ENCODE data around the gene CHST12. TPM values are rescaled to one million over a fixed set of nuclear protein-coding genes. Genes with fewer than 3 reads are reported as not detected.

The CHST12 gene
- total and polyA plus RNA-seq, 10 of the 15 experiments (the other 5 are each of a cell fraction or from before 2014, with no cell fraction given), result 0.05 to 14.2 (median 3.3) TPM

DNA sequence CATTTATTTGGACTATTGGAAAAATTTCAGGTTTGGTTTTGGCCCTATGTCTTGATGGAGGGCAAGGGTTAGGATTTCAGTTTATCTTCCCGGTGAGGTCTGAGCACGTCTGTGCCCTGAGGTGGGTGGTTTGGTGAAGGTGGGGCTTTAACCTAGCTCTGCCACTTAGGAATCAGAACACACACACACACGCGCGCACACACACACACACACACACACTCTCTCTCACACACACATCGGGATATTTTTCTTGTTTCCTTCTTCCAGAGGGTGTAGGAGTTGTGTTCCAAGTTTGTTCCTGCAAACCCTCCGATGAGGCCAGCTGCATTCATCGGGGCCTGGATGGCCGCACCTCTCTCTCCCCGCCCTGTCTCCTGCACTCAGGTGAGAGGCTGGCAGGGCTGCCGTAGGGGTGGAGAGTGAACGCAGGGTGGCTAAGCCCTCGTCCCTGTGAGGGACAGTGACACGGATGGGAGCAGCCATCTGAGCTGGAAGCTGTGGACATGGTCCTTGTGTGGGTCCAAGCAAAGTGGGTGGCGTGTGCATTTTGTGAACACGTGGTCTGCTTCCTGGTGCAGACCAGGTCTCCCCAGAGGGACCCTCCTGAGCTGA lies 34.2 kb downstream of the CHST12 start (continued):
- TF ChIP-seq, protein P1, sequence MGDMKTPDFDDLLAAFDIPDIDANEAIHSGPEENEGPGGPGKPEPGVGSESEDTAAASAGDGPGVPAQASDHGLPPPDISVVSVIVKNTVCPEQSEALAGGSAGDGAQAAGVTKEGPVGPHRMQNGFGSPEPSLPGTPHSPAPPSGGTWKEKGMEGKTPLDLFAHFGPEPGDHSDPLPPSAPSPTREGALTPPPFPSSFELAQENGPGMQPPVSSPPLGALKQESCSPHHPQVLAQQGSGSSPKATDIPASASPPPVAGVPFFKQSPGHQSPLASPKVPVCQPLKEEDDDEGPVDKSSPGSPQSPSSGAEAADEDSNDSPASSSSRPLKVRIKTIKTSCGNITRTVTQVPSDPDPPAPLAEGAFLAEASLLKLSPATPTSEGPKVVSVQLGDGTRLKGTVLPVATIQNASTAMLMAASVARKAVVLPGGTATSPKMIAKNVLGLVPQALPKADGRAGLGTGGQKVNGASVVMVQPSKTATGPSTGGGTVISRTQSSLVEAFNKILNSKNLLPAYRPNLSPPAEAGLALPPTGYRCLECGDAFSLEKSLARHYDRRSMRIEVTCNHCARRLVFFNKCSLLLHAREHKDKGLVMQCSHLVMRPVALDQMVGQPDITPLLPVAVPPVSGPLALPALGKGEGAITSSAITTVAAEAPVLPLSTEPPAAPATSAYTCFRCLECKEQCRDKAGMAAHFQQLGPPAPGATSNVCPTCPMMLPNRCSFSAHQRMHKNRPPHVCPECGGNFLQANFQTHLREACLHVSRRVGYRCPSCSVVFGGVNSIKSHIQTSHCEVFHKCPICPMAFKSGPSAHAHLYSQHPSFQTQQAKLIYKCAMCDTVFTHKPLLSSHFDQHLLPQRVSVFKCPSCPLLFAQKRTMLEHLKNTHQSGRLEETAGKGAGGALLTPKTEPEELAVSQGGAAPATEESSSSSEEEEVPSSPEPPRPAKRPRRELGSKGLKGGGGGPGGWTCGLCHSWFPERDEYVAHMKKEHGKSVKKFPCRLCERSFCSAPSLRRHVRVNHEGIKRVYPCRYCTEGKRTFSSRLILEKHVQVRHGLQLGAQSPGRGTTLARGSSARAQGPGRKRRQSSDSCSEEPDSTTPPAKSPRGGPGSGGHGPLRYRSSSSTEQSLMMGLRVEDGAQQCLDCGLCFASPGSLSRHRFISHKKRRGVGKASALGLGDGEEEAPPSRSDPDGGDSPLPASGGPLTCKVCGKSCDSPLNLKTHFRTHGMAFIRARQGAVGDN (IDR thresholded peaks at IDR 0.05), result no peak

DNA sequence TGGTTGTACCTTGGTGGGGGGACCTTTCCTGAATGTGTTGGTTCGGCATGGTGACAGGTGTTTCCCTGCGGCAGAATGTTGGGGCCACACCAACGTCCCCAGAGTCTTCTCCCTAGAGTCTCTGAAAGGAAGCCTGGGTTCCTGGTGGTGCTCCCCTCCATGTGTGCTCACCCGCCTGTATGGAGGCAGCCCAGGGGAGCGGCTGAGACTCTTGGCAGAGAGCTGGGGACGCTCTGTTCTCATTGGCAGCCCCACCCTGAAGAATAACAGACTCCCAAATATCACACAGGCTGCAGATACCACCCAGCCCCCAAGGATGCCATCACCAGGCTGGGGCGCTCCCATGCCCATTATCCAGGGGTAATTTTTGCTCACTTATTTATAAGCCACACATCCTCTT lies 34.8 kb downstream of the CHST12 start:
- no peaks in the 10 kb centered on the region for H3K4me1 ChIP-seq (ENCODE audit: control insufficient read depth, insufficient read depth, low read length)
- POLR2A ChIA-PET, result interaction anchor here (0.9 kb wide), 1 partner anchor 20 kb away, joined by 3 read pairs; no protein-coding TSS in a partner anchor
- CTCF ChIA-PET, result interaction anchor here (0.6 to 1.4 kb wide), 2 partner anchors 22 to 31 kb away, joined by 3 read pairs; no protein-coding TSS in a partner anchor
- TF ChIP-seq POU2F2 (IDR thresholded peaks at IDR 0.05; ENCODE audit: borderline replicate concordance, low read depth, low read length), result no peak
- TF ChIP-seq, protein P2, sequence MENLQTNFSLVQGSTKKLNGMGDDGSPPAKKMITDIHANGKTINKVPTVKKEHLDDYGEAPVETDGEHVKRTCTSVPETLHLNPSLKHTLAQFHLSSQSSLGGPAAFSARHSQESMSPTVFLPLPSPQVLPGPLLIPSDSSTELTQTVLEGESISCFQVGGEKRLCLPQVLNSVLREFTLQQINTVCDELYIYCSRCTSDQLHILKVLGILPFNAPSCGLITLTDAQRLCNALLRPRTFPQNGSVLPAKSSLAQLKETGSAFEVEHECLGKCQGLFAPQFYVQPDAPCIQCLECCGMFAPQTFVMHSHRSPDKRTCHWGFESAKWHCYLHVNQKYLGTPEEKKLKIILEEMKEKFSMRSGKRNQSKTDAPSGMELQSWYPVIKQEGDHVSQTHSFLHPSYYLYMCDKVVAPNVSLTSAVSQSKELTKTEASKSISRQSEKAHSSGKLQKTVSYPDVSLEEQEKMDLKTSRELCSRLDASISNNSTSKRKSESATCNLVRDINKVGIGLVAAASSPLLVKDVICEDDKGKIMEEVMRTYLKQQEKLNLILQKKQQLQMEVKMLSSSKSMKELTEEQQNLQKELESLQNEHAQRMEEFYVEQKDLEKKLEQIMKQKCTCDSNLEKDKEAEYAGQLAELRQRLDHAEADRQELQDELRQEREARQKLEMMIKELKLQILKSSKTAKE (IDR thresholded peaks at IDR 0.05; ENCODE audit: low read depth, poor library complexity, severe bottlenecking), result no peak
- TF ChIP-seq RELA (IDR thresholded peaks at IDR 0.05; ENCODE audit: borderline replicate concordance, partially characterized antibody), result no peak
- TF ChIP-seq ZNF384 (IDR thresholded peaks at IDR 0.05; ENCODE audit: borderline replicate concordance, low read depth, low read length), result no peak
- no peak for TF ChIP-seq HDAC6 (IDR thresholded peaks at IDR 0.05; ENCODE audit: unreplicated experiment)
- TF ChIP-seq CHD4 (IDR thresholded peaks at IDR 0.05), result no peak
- TF ChIP-seq ZNF622 (IDR thresholded peaks at IDR 0.05), result no peak
- no peak for TF ChIP-seq KAT2A (conservative IDR thresholded peaks at IDR 0.05; ENCODE audit: control insufficient read depth, low read depth, low read length)
- no peak for TF ChIP-seq NR2C2 (IDR thresholded peaks at IDR 0.05; ENCODE audit: borderline replicate concordance, control insufficient read depth, insufficient read length, low read depth)
- no peaks in the 10 kb centered on the region for H3K27me3 ChIP-seq (replicated peaks in 1 of 2; ENCODE audit: control insufficient read depth in 2 of 2, insufficient read depth in 2 of 2, low read length in 1 of 2)
- SMC1A ChIA-PET (ENCODE audit: uncharacterized antibody, unreplicated experiment), result interaction anchor here (1.1 kb wide), 1 partner anchor 90 kb away, joined by 3 read pairs; no protein-coding TSS in a partner anchor
- H3K79me2 ChIP-seq (ENCODE audit: control insufficient read depth, insufficient read depth, low read length), result no peaks in the 10 kb centered on the region
- no peak overlapping the region for H3K4me3 ChIP-seq
- intact Hi-C loops (cut with micrococcal nuclease; ENCODE audit: unreplicated experiment), result no loop called here
- peaks cover 3 to 24% of the 10 kb centered on the region in 2 experiments for H3K36me3 ChIP-seq (ENCODE audit: control insufficient read depth in 2 of 2, insufficient read depth in 2 of 2, low read length in 1 of 2)
- RAD21 ChIA-PET (ENCODE audit: unreplicated experiment), result no interaction called here
- ATAC-seq, result no peak
- no peak overlapping the region for H3K4me2 ChIP-seq (ENCODE audit: control insufficient read depth, insufficient read depth)
- in situ Hi-C loops (cut with MboI), result no loop called here
- FAIRE-seq, result no peak
- no peaks in the 10 kb centered on the region; the same call in 2 of the 3 replicates for H3K9me3 ChIP-seq (replicated peaks; ENCODE audit: control insufficient read depth, insufficient read depth, low read length)
- H3K27ac ChIP-seq (ENCODE audit: control insufficient read depth, insufficient read depth), result no peak overlapping the region
- no TSS peak for BruUV-seq (replicated peaks)
- no peak for DNase-seq (ENCODE audit: low read depth, low spot score)
- H4K20me1 ChIP-seq (ENCODE audit: control insufficient read depth, insufficient read depth), result 0 out of 2 replicates have a peak, but pooled peaks cover 8% of the 10 kb centered on the region
- WGBS (ENCODE audit: insufficient coverage, insufficient replicate concordance, low lambda C conversion rate, missing lambda C conversion rate), result 58% methylated on average over 7 of the region's 7 CpGs
- H2AFZ ChIP-seq (ENCODE audit: control insufficient read depth, low read depth, low read length), result no peak overlapping the region
- H3K9ac ChIP-seq (ENCODE audit: control insufficient read depth, insufficient read depth, low read length), result no peak overlapping the region

Measured in GM12878 (cell line).